Esophagus squamous epithelium (tissue), 5 donors: ENCODE data around the gene ABCD3. TPM values are rescaled to one million over a fixed set of nuclear protein-coding genes. Genes with fewer than 3 reads are reported as not detected.
A peak's percentile ranks its signal among the peaks of the same experiment; 100 is the strongest.

Experiments
- DNase-seq: peaks from one replicate; lab custom pipeline; 2025; lab: John Stamatoyannopoulos, UW
- H3K27ac ChIP-seq, 4 donors: fragments of 200-600 bp; sonication (generic); one replicate each; pipeline ENCODE4 v1.5.1; 2016 to 2019; ENCODE audit warnings: mild to moderate bottlenecking in 1 of 4
- H3K27me3 ChIP-seq, 4 donors: fragments of 200-600 bp; sonication (generic); 1 replicate in 3 of 4; 2 replicates in 1 of 4; pipeline versions ENCODE4 v1.5.1 to v1.6.0; 2017 to 2021; ENCODE audit warnings: antibody characterized with exemption in 1 of 4
- H3K36me3 ChIP-seq, 3 donors: fragments of 200-600 bp; sonication (generic); one replicate each; pipeline ENCODE4 v1.5.1; 2016 to 2019
- H3K4me1 ChIP-seq, 3 donors: fragments of 200-600 bp; sonication (generic); one replicate each; pipeline ENCODE4 v1.5.1; 2017 to 2019
- H3K4me3 ChIP-seq, 4 donors: fragments of 200-600 bp; sonication (generic); 1 replicate in 3 of 4; 2 replicates in 1 of 4; pipeline ENCODE4 v1.5.1; 2016 to 2019; ENCODE audit warnings: mild to moderate bottlenecking in 2 of 4, moderate library complexity in 1 of 4
- H3K9me3 ChIP-seq, 3 donors: fragments of 200-600 bp; sonication (generic); one replicate each; pipeline ENCODE4 v1.5.1; 2016 to 2019
- CTCF ChIP-seq, 6 experiments: fragments of 450-650 bp in 4 of 6; fragments of 200-600 bp in 2 of 6; sonication (generic) in 2 of 6; IDR thresholded peaks; one replicate each; pipeline ENCODE4 v1.5.1; 2016 to 2019; ENCODE audit warnings: antibody characterized with exemption in 6 of 6, mild to moderate bottlenecking in 4 of 6, moderate library complexity in 4 of 6
- POLR2A ChIP-seq, 4 donors: fragments of 450-650 bp; IDR thresholded peaks; one replicate each; pipeline ENCODE4 v1.6.1; 2017; ENCODE audit warnings: antibody characterized with exemption in 4 of 4, mild to moderate bottlenecking in 4 of 4, moderate library complexity in 3 of 4
- WGBS, 2 donors: methylation state at CpG; one replicate each; pipeline ENCODE4 v1.1.5; 2018; 5-methylcytosine and 5-hydroxymethylcytosine counted together
- intact Hi-C: fragments of 100-400 bp; cut with DNase I; formaldehyde crosslinking; loops from one replicate; pipeline ENCODE4 v1.15.0; 2022
- total RNA-seq, 4 donors: library from RNA; depleted of rRNA; stranded (reverse); fragments of >200 nt; gene quantifications; one replicate each; pipeline ENCODE4 v1.1.0, GENCODE V29; 2016
- donor health status: DM: yes; HTN: yes; CAD: no.

ABCD3 gene
- total RNA-seq, 4 donors from 2014 or later, result 30.2 to 34.5 (median 32.1) TPM

GRCh38 chr1:94416901-94417727 is 1.1 kb upstream of the ABCD3 start:
- no peak for DNase-seq
- TF ChIP-seq POLR2A (IDR thresholded peaks at IDR 0.05) (no peak), CTCF (IDR thresholded peaks at IDR 0.05) (no peak)
- no peaks in the 10 kb centered on the region for H3K36me3 ChIP-seq
- H3K4me3 ChIP-seq, result peak overlapping the region; percentile 66 to 98 (median 78)
- intact Hi-C loops, result no loop called here
- no peaks in the 10 kb centered on the region for H3K27me3 ChIP-seq
- peaks cover 4 to 46% (median 25%) of the 10 kb centered on the region in 3 donors for H3K4me1 ChIP-seq
- H3K27ac ChIP-seq, result peak overlapping the region; percentile 86 to 97 (median 92)
- H3K9me3 ChIP-seq, result no peaks in the 10 kb centered on the region
- WGBS, 2 donors, result 26 to 37% methylated on average over 15 of the region's 15 CpGs

GRCh38 chr1:94417728-94417977 is 536 bp upstream of the ABCD3 start:
- no peak for DNase-seq
- peak overlapping the region; percentile 66 to 98 (median 78) for H3K4me3 ChIP-seq
- WGBS, 2 donors, result 1 to 7% methylated on average over 9 of the region's 9 CpGs
- peak overlapping the region; percentile 86 to 97 (median 92) for H3K27ac ChIP-seq
- H3K4me1 ChIP-seq, result peaks cover 4 to 51% (median 29%) of the 10 kb centered on the region in 3 donors
- H3K27me3 ChIP-seq, result no peaks in the 10 kb centered on the region
- no peaks in the 10 kb centered on the region for H3K9me3 ChIP-seq
- no peaks in the 10 kb centered on the region for H3K36me3 ChIP-seq
- intact Hi-C loops, result no loop called here
- TF ChIP-seq POLR2A (IDR thresholded peaks at IDR 0.05), result no peak
- TF ChIP-seq CTCF (IDR thresholded peaks at IDR 0.05), result no peak

- no peaks in the 10 kb centered on the region for H3K9me3 ChIP-seq
- no peaks in the 10 kb centered on the region for H3K36me3 ChIP-seq
- H3K4me1 ChIP-seq, result peaks cover 4 to 63% (median 29%) of the 10 kb centered on the region in 3 donors
- intact Hi-C loops, result no loop called here
- 4 to 6% methylated on average over 20 to 28 of the region's 52 CpGs for WGBS, 2 donors
- no peak for TF ChIP-seq POLR2A (IDR thresholded peaks at IDR 0.05)
- TF ChIP-seq CTCF (IDR thresholded peaks at IDR 0.05), result no peak
- DNase-seq, result no peak
- peak overlapping the region; percentile 66 to 98 (median 78) for H3K4me3 ChIP-seq
- peak overlapping the region; percentile 86 to 97 (median 92) for H3K27ac ChIP-seq
- no peaks in the 10 kb centered on the region for H3K27me3 ChIP-seq
These were observed 771 bp downstream of the ABCD3 start for GRCh38 chr1:94418664-94419655.

GRCh38 chr1:94422115-94422820 is 4.1 kb downstream of the ABCD3 start:
- Histone ChIP-seq H3K4me1 (peaks cover 0 to 73% (median 22%) of the 10 kb centered on the region in 3 donors), H3K4me3 (no peak overlapping the region), H3K27ac (no peak overlapping the region), H3K36me3 (no peaks in the 10 kb centered on the region), H3K27me3 (no peaks in the 10 kb centered on the region), H3K9me3 (no peaks in the 10 kb centered on the region)
- TF ChIP-seq CTCF (IDR thresholded peaks at IDR 0.05) (no peak), POLR2A (IDR thresholded peaks at IDR 0.05) (no peak)
- intact Hi-C loops, result no loop called here
- DNase-seq, result no peak
- WGBS, 2 donors, result 62 to 66% methylated on average over 4 to 6 of the region's 8 CpGs
